Brain microvascular endothelial cell (primary cell): Measurements from ENCODE around the gene GARNL3.

ENCODE experiments used
- DNase-seq: peaks from one replicate; pipeline ENCODE4 v3.0.0-alpha.2; 2020
- H3K27ac ChIP-seq: fragments of 250-450 bp; sonication (Bioruptor Pico); 2 replicates; pipeline ENCODE4 v1.5.1; 2020; ENCODE audit warnings: mild to moderate bottlenecking, moderate library complexity
- H3K27me3 ChIP-seq: fragments of 250-450 bp; sonication (Bioruptor Pico); replicated peaks from 2 replicates; pipeline ENCODE4 v1.5.1; 2020; ENCODE audit warnings: mild to moderate bottlenecking
- H3K36me3 ChIP-seq: fragments of 250-450 bp; sonication (Bioruptor Pico); replicated peaks from 2 replicates; pipeline ENCODE4 v1.5.1; 2020; ENCODE audit warnings: mild to moderate bottlenecking
- H3K4me3 ChIP-seq: 2 replicates; pipeline ENCODE4 v1.5.1; 2011; ENCODE audit warnings: low read depth, mild to moderate bottlenecking, control low read depth, low read length, moderate library complexity
- CTCF ChIP-seq: IDR thresholded peaks from 2 replicates; pipeline ENCODE4 v1.5.1; 2011; ENCODE audit warnings: low read depth, mild to moderate bottlenecking, moderate library complexity, low read length, control low read depth, inconsistent platforms; ENCODE audit errors: missing control alignments
- in situ Hi-C: cut with HindIII; loops from 2 replicates; pipeline ENCODE4 v1.10.0; 2017; ENCODE audit warnings: low sequenced_read_pairs, low pct_ligation_motif_present

The GARNL3 gene

GRCh38 chr9:127422787-127423186 lies 158.2 kb downstream of the GARNL3 start:
- in situ Hi-C loops, result no loop called here
- H3K27ac ChIP-seq, result no peak overlapping the region
- H3K4me3 ChIP-seq, result peak overlapping the region; percentile 95

GRCh38 chr9:127423476-127423933 lies 158.9 kb downstream of the GARNL3 start:
- TF ChIP-seq CTCF, result no peak
- H3K36me3 ChIP-seq, result peaks cover under 1% of the 10 kb centered on the region
- in situ Hi-C loops, result no loop called here
- H3K27me3 ChIP-seq, result no peaks in the 10 kb centered on the region
- H3K4me3 ChIP-seq, result peak overlapping the region; percentile 95
- no peak for DNase-seq
- H3K27ac ChIP-seq, result peak overlapping the region; percentile 76

More at GRCh38 chr9:127422787-127423186, 158.2 kb downstream of the GARNL3 start:
- Histone ChIP-seq H3K36me3 (no peaks in the 10 kb centered on the region), H3K27me3 (no peaks in the 10 kb centered on the region)
- TF ChIP-seq CTCF, result no peak
- no peak for DNase-seq

DNA sequence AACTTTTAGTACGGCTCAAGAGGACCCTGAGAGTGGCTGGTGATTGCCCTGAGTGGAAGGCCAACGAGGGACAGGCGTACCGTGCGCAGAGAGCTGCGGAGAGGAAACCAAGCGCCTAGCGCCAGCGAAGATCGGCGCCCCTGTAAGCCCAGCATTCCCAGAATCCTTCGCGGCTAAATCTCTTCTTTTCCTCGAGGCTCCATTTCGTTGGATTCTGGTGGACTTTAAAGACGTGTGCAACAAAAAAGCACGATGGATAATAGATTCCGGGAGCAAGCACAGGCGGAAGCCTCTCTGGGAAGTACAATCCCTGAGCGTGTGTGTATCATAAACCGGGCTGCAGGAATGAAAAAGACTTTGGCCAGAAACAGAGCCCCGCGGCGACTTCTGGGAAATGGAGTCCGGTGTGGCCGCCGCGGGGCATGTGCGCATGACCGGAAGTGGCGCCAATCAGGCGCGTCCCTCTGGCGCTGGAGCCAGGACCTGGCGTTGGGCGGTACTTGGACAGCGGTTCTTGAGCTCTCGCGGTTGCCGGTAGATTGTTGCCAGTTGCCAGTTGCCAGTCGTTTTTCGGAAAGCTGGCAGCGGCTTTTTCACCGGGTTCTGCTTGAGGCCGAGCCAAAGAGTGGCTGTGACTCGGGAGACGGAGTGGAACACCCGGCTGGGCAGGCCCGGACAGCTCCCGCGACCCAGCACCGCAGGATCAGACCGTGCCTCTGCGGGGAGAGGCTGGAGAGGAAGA lies 159.5 kb downstream of the GARNL3 start, which contains the start of gene ZNF79:
Gene ZNF79, plus strand, starts transcription at position 449 of the 742 bp plus-strand sequence. CDS start 406 bp downstream, outside the sequence.
- Histone ChIP-seq H3K27me3 (no peaks in the 10 kb centered on the region), H3K4me3 (peak within 1 kb of the TSS; percentile 95), H3K36me3 (peaks cover 5% of the 10 kb centered on the region), H3K27ac (peak within 1 kb of the TSS; percentile 76)
- TF ChIP-seq CTCF, result no peak
- in situ Hi-C loops, result no loop called here
- peak; percentile 91 for DNase-seq

DNA sequence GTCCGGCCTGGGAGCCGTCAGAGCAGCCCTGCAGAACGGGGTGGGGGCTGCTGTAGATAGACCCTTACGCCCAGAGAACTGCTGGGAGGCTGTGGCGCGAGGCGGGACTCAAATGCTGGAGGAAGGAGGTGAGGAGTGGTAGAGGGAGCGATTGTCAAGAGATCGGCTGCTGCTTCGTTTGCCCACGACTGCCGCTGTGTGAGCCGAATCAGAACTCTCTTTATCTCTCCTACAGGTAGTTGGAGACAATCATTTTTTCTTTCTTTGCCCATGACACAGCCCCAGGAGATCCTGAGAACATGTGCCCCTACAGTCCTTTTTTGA lies 160.1 kb downstream of the GARNL3 start:
- Histone ChIP-seq H3K27ac (peak overlapping the region; percentile 76), H3K36me3 (peaks cover 5% of the 10 kb centered on the region), H3K4me3 (peak overlapping the region; percentile 95), H3K27me3 (no peaks in the 10 kb centered on the region)
- in situ Hi-C loops, result no loop called here
- TF ChIP-seq CTCF, result no peak
- no peak for DNase-seq

- Histone ChIP-seq H3K27me3 (no peaks in the 10 kb centered on the region), H3K36me3 (peaks cover 11% of the 10 kb centered on the region), H3K27ac (no peak overlapping the region), H3K4me3 (no peak overlapping the region)
- in situ Hi-C loops, result no loop called here
- TF ChIP-seq CTCF, result no peak
- no peak for DNase-seq
Observed at GRCh38 chr9:127426756-127427155, 162.2 kb downstream of the GARNL3 start.

- Histone ChIP-seq H3K27ac (no peak overlapping the region), H3K4me3 (no peak overlapping the region), H3K36me3 (peaks cover 16% of the 10 kb centered on the region), H3K27me3 (no peaks in the 10 kb centered on the region)
- no peak for TF ChIP-seq CTCF
- DNase-seq, result no peak
- in situ Hi-C loops, result no loop called here
Observed at GRCh38 chr9:127428348-127428747, 163.8 kb downstream of the GARNL3 start.
